Activated naive CD8-positive, alpha-beta T cell (primary cell): ENCODE results near the gene ZRANB1.

ENCODE experiments used
- H3K27ac Mint-ChIP-seq: one replicate; pipeline ENCODE4 v1.8.0; 2021; ENCODE audit warnings: mixed read lengths
- H3K27me3 Mint-ChIP-seq: one replicate; pipeline ENCODE4 v1.8.0; 2021; ENCODE audit warnings: mixed read lengths
- H3K36me3 Mint-ChIP-seq: one replicate; pipeline ENCODE4 v1.8.0; 2021; ENCODE audit warnings: mixed read lengths
- H3K4me1 Mint-ChIP-seq: one replicate; pipeline ENCODE4 v1.8.0; 2021; ENCODE audit warnings: low read depth, mixed read lengths
- H3K4me3 Mint-ChIP-seq: one replicate; pipeline ENCODE4 v1.8.0; 2021; ENCODE audit warnings: mild to moderate bottlenecking, mixed read lengths
- H3K9me3 Mint-ChIP-seq: one replicate; pipeline ENCODE4 v1.8.0; 2021; ENCODE audit warnings: low read depth, mixed read lengths

The ZRANB1 gene

GRCh38 chr10:125000366-125001312 is 58.7 kb downstream of the ZRANB1 start:
- no peaks in the 10 kb centered on the region for H3K36me3 Mint-ChIP-seq
- no peak overlapping the region for H3K27ac Mint-ChIP-seq
- H3K4me3 Mint-ChIP-seq: no peak overlapping the region
- H3K27me3 Mint-ChIP-seq: no peaks in the 10 kb centered on the region
- no peaks in the 10 kb centered on the region for H3K9me3 Mint-ChIP-seq
- H3K4me1 Mint-ChIP-seq: no peaks in the 10 kb centered on the region

DNA sequence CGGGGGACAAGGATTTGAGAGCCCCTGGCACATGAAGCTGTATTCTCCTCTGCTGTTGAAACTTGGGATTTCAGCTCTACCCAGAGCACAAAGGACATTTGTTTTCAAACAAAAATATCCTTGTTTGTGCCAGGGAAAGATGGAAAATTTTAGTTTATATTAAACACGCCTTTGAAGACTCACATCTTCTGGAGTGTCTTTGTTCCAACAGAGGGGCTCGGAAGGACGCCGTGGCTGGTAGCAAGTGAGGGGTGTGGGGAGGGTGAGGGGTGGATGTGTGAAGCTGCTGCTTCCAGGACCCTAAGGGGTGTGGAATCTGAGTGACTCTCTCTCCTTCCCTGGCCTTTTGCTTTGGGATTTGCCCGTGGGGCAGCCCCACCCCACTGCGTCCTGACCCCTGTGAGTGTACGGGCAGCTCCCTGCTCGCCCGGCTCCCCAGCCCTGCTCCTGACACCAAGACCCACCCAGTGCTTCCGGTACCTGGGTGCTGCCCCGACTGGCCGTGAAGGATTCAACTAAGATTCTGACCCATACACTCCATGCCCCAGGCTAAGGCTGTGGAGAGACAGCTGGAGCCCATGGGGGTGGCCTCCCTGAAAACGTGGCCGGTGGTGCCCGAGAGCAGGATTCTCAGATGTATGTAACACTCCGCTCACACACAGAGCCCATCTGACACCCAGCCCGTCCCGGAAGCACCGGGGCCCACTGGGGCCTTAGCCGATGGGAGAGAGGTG is 59.6 kb downstream of the ZRANB1 start:
- Mint-ChIP-seq H3K27me3 (no peaks in the 10 kb centered on the region), H3K36me3 (no peaks in the 10 kb centered on the region), H3K27ac (no peak overlapping the region), H3K4me3 (no peak overlapping the region), H3K9me3 (no peaks in the 10 kb centered on the region), H3K4me1 (no peaks in the 10 kb centered on the region)

- no peaks in the 10 kb centered on the region for H3K9me3 Mint-ChIP-seq
- no peaks in the 10 kb centered on the region for H3K36me3 Mint-ChIP-seq
- no peaks in the 10 kb centered on the region for H3K4me1 Mint-ChIP-seq
- H3K27ac Mint-ChIP-seq: no peak overlapping the region
- no peak overlapping the region for H3K4me3 Mint-ChIP-seq
- no peaks in the 10 kb centered on the region for H3K27me3 Mint-ChIP-seq
Observed at GRCh38 chr10:125002047-125002422, 60.1 kb downstream of the ZRANB1 start.

GRCh38 chr10:125002423-125003145 is 60.7 kb downstream of the ZRANB1 start:
- no peaks in the 10 kb centered on the region for H3K27me3 Mint-ChIP-seq
- H3K4me1 Mint-ChIP-seq: no peaks in the 10 kb centered on the region
- no peak overlapping the region for H3K27ac Mint-ChIP-seq
- no peak overlapping the region for H3K4me3 Mint-ChIP-seq
- H3K36me3 Mint-ChIP-seq: no peaks in the 10 kb centered on the region
- no peaks in the 10 kb centered on the region for H3K9me3 Mint-ChIP-seq

GRCh38 chr10:125003146-125003900 is 61.4 kb downstream of the ZRANB1 start:
- Mint-ChIP-seq H3K27me3 (no peaks in the 10 kb centered on the region), H3K36me3 (no peaks in the 10 kb centered on the region), H3K9me3 (no peaks in the 10 kb centered on the region), H3K4me3 (no peak overlapping the region), H3K4me1 (no peaks in the 10 kb centered on the region), H3K27ac (no peak overlapping the region)

DNA sequence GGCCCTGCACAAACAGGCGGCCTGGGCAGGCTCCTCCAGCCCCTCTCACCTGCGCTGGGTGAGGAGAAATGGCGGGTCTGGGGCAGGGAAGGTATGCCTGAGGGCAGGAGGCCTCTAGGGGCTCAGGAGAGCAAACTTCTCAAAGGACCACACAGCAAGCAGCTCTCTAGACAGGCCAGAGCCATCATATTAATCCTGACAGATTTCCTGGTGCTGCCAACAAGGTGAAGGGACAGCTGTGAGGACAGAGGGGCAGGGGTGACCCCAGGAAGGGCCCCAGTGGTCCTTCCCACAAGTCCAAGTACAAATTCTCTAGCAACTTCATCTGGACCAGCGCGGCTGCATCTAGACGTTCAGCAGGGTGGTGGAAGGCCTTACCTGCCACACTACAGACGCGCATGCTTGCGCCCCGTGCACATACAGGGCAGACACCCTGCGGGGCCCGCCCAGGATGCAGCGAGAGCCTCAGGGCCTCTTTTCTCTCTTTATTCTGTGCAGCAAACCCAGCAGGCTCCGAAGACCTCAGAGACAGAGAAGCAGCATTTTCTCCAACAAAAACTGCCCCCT is 62.1 kb downstream of the ZRANB1 start:
- H3K36me3 Mint-ChIP-seq: no peaks in the 10 kb centered on the region
- no peaks in the 10 kb centered on the region for H3K27me3 Mint-ChIP-seq
- H3K4me1 Mint-ChIP-seq: no peaks in the 10 kb centered on the region
- H3K4me3 Mint-ChIP-seq: no peak overlapping the region
- no peak overlapping the region for H3K27ac Mint-ChIP-seq
- no peaks in the 10 kb centered on the region for H3K9me3 Mint-ChIP-seq

DNA sequence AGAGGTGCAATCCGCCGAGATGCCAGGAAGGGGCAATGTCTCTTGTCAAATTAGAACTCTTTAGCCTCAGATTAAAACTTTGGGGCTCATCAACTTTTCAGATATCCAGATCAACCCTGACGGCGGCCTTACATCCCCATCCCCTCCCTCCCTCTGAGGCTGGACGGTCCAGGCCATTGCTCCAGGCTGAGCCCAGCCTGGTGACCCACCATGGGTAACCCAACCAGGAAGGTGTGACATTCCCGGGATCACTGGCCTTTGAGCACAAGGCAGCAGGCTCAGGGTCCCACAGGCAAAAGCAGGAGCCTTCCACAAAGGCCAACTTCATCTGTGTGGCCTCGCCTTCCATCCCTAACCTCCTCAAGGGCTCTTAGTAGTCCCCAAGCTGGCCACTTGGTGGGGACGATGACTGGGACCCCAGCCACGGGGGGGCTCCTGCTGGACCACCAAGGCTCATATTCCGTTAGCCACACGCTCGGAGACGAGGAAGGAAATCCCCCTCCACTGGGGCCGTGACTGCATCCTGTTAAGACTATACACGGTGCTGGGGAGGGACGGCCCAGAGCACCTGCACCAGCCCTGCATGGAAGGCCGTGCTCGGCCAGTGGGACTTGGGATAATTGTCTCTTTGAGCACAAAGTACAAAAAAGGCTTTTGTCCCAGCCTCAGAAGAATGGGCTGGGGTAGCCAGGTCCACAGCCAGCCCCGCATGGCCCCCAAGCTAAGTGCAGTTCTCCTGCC is 62.8 kb downstream of the ZRANB1 start:
- Mint-ChIP-seq H3K27ac (no peak overlapping the region), H3K4me3 (no peak overlapping the region), H3K27me3 (no peaks in the 10 kb centered on the region), H3K4me1 (no peaks in the 10 kb centered on the region), H3K9me3 (no peaks in the 10 kb centered on the region), H3K36me3 (no peaks in the 10 kb centered on the region)

DNA sequence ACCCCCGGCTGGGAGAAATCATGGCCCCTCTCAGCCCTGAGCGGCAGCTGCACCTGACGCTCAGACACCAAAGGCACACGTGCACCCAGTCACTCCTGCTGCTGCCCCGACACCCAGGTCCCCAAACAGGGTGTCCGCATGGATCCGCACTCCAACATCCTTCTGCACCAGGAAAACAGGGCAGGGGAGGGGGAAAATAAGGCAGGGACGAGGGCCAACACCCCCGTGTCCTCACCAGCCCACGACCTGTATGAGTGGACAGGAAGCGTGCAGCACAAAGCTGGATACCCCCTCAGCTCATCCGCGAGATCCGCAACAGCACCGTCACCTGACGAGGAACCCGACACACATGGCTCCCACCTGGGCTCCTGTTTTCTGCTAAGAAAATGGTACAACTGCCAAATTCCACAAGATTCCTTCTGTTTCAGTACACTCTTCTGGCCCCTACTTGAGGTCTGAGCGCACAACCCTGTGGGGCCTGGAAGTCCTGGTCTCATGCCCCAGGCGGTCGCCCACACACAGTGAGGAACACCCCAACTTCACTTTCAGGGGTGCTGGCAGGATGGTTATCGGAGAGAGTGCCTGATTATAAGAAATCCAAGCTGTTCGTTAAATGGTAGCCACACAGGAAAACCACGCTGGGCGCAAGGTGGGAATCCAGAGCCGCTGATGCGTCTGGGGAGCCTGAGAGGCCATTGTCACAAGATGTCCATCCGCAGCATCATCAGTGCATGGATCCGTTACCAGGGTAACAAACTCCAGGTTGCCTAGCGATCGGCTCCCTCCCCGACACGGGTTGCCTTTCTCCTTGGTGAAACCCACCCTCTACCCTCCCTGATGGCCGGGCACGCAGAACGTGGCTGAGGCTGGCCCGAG is 63.6 kb downstream of the ZRANB1 start:
- Mint-ChIP-seq H3K36me3 (no peaks in the 10 kb centered on the region), H3K27me3 (peaks cover 2% of the 10 kb centered on the region), H3K9me3 (no peaks in the 10 kb centered on the region), H3K4me3 (no peak overlapping the region), H3K4me1 (no peaks in the 10 kb centered on the region), H3K27ac (no peak overlapping the region)

- no peaks in the 10 kb centered on the region for H3K9me3 Mint-ChIP-seq
- H3K4me3 Mint-ChIP-seq: no peak overlapping the region
- peaks cover 3% of the 10 kb centered on the region for H3K27me3 Mint-ChIP-seq
- no peaks in the 10 kb centered on the region for H3K4me1 Mint-ChIP-seq
- no peaks in the 10 kb centered on the region for H3K36me3 Mint-ChIP-seq
- H3K27ac Mint-ChIP-seq: no peak overlapping the region
Observed at GRCh38 chr10:125006188-125006680, 64.3 kb downstream of the ZRANB1 start.

GRCh38 chr10:125006921-125007426 is 65.1 kb downstream of the ZRANB1 start:
- no peaks in the 10 kb centered on the region for H3K4me1 Mint-ChIP-seq
- H3K36me3 Mint-ChIP-seq: no peaks in the 10 kb centered on the region
- no peaks in the 10 kb centered on the region for H3K9me3 Mint-ChIP-seq
- H3K27me3 Mint-ChIP-seq: peaks cover 3% of the 10 kb centered on the region
- no peak overlapping the region for H3K27ac Mint-ChIP-seq
- H3K4me3 Mint-ChIP-seq: no peak overlapping the region

- no peak overlapping the region for H3K27ac Mint-ChIP-seq
- no peaks in the 10 kb centered on the region for H3K9me3 Mint-ChIP-seq
- no peaks in the 10 kb centered on the region for H3K4me1 Mint-ChIP-seq
- peaks cover 3% of the 10 kb centered on the region for H3K27me3 Mint-ChIP-seq
- no peaks in the 10 kb centered on the region for H3K36me3 Mint-ChIP-seq
- H3K4me3 Mint-ChIP-seq: no peak overlapping the region
Observed at GRCh38 chr10:125007436-125007835, 65.5 kb downstream of the ZRANB1 start.

DNA sequence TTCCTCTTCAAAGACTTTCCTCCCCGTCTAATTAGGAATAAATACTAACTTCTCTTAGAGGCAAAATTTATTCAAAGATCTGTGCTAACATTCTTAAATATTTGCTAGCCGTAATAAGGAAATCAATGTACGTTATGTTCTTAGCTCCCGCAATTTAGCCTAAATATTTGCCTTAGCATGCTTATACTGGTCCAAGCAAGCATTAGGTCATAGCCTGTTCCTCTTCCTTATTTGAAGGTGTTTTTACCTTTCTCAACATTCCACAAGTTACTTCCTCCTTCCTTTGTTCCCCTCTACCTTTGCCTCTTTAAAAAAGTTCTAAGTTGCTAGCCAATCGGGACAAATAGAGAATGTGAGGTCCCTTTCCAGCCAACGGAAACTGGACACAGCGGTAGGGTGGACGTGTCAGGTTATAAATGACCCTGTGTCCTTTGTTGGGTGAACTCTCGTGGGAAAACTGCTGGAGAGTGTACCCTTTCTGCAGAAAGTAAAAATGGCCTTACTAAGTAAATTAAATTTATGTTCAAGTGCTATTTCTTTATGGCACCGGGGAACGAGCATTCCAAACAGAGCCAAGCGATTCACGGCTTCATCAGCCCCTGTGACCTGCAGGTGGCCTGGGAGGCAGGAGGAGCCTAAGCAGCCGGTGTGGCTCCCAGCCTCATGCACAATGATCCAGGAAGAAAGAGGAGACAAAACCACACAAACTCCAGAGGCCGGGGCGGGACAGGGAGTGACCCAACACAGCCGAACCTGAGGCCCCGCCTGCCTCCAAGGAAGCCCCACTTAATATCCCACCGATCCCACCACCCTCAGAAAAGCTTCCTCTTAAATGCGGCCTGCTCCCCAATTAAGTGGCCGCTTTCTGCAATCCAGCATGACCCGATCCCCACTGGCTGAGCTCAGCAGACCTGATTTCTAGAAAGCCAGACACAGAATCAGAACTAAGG is 67.0 kb downstream of the ZRANB1 start:
- no peak overlapping the region for H3K27ac Mint-ChIP-seq
- no peaks in the 10 kb centered on the region for H3K9me3 Mint-ChIP-seq
- no peaks in the 10 kb centered on the region for H3K36me3 Mint-ChIP-seq
- H3K4me3 Mint-ChIP-seq: no peak overlapping the region
- peaks cover 3% of the 10 kb centered on the region for H3K27me3 Mint-ChIP-seq
- no peaks in the 10 kb centered on the region for H3K4me1 Mint-ChIP-seq
